ENCODE results near the gene MSTN.

Gene MSTN

GRCh38 chr2:190090148-190090547 lies 27.6 kb upstream of the MSTN start:
- DNase-seq (ENCODE audit: extremely low read depth, low read depth), result no peak
- H3K4me3 ChIP-seq (replicated peaks; ENCODE audit: low read depth, low read length), result no peak overlapping the region
- no peak for TF ChIP-seq CTCF (IDR thresholded peaks at IDR 0.05; ENCODE audit: low read depth, low read length, missing control alignments)

DNA sequence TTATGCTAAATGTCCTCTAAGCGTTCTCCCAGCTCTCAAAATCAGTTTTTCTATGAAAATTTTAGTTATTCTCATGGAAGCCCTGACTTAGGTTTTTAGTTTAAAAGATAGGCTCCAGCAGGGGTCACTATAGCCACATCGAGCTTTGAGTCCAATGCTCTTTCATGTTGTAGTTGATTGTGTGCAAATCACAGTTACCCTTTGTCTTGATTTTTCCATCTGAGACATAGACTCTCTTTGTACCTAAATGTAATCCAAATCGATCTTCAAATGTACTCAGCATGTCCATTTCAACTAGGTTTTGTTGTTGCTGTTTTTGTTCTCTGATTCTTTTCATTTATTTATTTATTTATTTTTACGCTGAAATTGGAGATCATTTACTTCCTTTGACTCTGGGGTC lies 26.4 kb upstream of the MSTN start:
- peak; percentile 56 for DNase-seq (ENCODE audit: extremely low read depth, low read depth)
- peak; percentile 67 for TF ChIP-seq CTCF (IDR thresholded peaks at IDR 0.05; ENCODE audit: low read depth, low read length, missing control alignments)
- no peak overlapping the region for H3K4me3 ChIP-seq (replicated peaks; ENCODE audit: low read depth, low read length)

GRCh38 chr2:190084704-190085103 lies 22.2 kb upstream of the MSTN start:
- no peak overlapping the region for H3K4me3 ChIP-seq (replicated peaks; ENCODE audit: low read depth, low read length)
- no peak for DNase-seq (ENCODE audit: extremely low read depth, low read depth)
- no peak for TF ChIP-seq CTCF (IDR thresholded peaks at IDR 0.05; ENCODE audit: low read depth, low read length, missing control alignments)

- no peak for TF ChIP-seq CTCF (IDR thresholded peaks at IDR 0.05; ENCODE audit: low read depth, low read length, missing control alignments)
- H3K4me3 ChIP-seq (replicated peaks; ENCODE audit: low read depth, low read length), result no peak overlapping the region
- no peak for DNase-seq (ENCODE audit: extremely low read depth, low read depth)
These were observed 19.6 kb upstream of the MSTN start for GRCh38 chr2:190082118-190082517.

- H3K4me3 ChIP-seq (replicated peaks; ENCODE audit: low read depth, low read length), result no peak overlapping the region
- no peak for DNase-seq (ENCODE audit: extremely low read depth, low read depth)
- no peak for TF ChIP-seq CTCF (IDR thresholded peaks at IDR 0.05; ENCODE audit: low read depth, low read length, missing control alignments)
These were observed 18.1 kb upstream of the MSTN start for GRCh38 chr2:190080527-190081049.

- TF ChIP-seq CTCF (IDR thresholded peaks at IDR 0.05; ENCODE audit: low read depth, low read length, missing control alignments), result no peak
- no peak overlapping the region for H3K4me3 ChIP-seq (replicated peaks; ENCODE audit: low read depth, low read length)
- no peak for DNase-seq (ENCODE audit: extremely low read depth, low read depth)
These were observed 16.6 kb upstream of the MSTN start for GRCh38 chr2:190079160-190079559.

GRCh38 chr2:190075623-190076022 lies 13.1 kb upstream of the MSTN start:
- TF ChIP-seq CTCF (IDR thresholded peaks at IDR 0.05; ENCODE audit: low read depth, low read length, missing control alignments), result no peak
- DNase-seq (ENCODE audit: extremely low read depth, low read depth), result no peak
- no peak overlapping the region for H3K4me3 ChIP-seq (replicated peaks; ENCODE audit: low read depth, low read length)

Data from HFF-Myc (cell line).